Body of pancreas (tissue), 4 donors: ENCODE measurements around the gene SZRD1.

Experiments used
- CTCF ChIP-seq, 7 experiments: fragments of 450-650 bp in 4 of 7; fragments of 200-600 bp in 3 of 7; sonication (generic) in 3 of 7; IDR thresholded peaks; one replicate each; pipeline ENCODE4 v1.5.1; 2016 to 2019; ENCODE audit warnings: antibody characterized with exemption in 7 of 7
- POLR2A ChIP-seq, 3 donors: fragments of 450-650 bp; IDR thresholded peaks; one replicate each; pipeline ENCODE4 v1.6.1; 2016; ENCODE audit warnings: antibody characterized with exemption in 3 of 3, mild to moderate bottlenecking in 2 of 3

- TF ChIP-seq CTCF (IDR thresholded peaks at IDR 0.05): no peak
- no peak for TF ChIP-seq POLR2A (IDR thresholded peaks at IDR 0.05)
Measured at GRCh38 chr1:16442265-16442664, 75.2 kb downstream of the SZRD1 start.
